Lower leg skin (tissue), 3 donors: ENCODE results near the gene SLC1A6.

Experiments used
- CTCF ChIP-seq, 3 donors: fragments of 450-650 bp; IDR thresholded peaks; one replicate each; pipeline ENCODE4 v1.5.1; 2016; ENCODE audit warnings: antibody characterized with exemption in 3 of 3, mild to moderate bottlenecking in 3 of 3, moderate library complexity in 2 of 3
- POLR2A ChIP-seq, 2 donors: fragments of 450-650 bp; IDR thresholded peaks; one replicate each; pipeline ENCODE4 v1.6.1; 2016 to 2017; ENCODE audit warnings: antibody characterized with exemption in 2 of 2, mild to moderate bottlenecking in 1 of 2, moderate library complexity in 1 of 2

- TF ChIP-seq CTCF (IDR thresholded peaks at IDR 0.05), result no peak
- TF ChIP-seq POLR2A (IDR thresholded peaks at IDR 0.05), result no peak
These were observed 7.0 kb downstream of the SLC1A6 start for GRCh38 chr19:14972676-14973075.
